ENCODE data around the gene NNAT. TPM values are rescaled to one million over a fixed set of nuclear protein-coding genes. Genes with fewer than 3 reads are reported as not detected.

NNAT gene
- total and polyA plus RNA-seq, 2 donors (not counting 1 experiment from before 2014, with no cell fraction given) = 0.74 to 0.83 TPM

GRCh38 chr20:37477041-37477440 lies 44.0 kb upstream of the NNAT start:
- TF ChIP-seq EZH2 (IDR thresholded peaks at IDR 0.05; ENCODE audit: low read length, missing control alignments) = no peak
- TF ChIP-seq CTCF (conservative IDR thresholded peaks at IDR 0.05 in 1 of 2, IDR thresholded peaks at IDR 0.05 in 1 of 2; ENCODE audit: low read depth in 1 of 2, low read length in 2 of 2) = no peak
- Histone ChIP-seq H3K27ac (ENCODE audit: insufficient read depth, low read length) (no peak overlapping the region), H3K4me3 (replicated peaks in 1 of 4; ENCODE audit: control extremely low read depth in 1 of 4, insufficient read depth in 1 of 4, low read depth in 3 of 4, low read length in 4 of 4) (no peak overlapping the region), H3K9ac (ENCODE audit: insufficient read depth, low read length) (no peak overlapping the region), H3K36me3 (ENCODE audit: control insufficient read depth, insufficient read depth, low read length) (no peaks in the 10 kb centered on the region), H3K27me3 (ENCODE audit: control insufficient read depth, insufficient read depth, low read length) (peaks cover 39% of the 10 kb centered on the region), H3K4me1 (ENCODE audit: control insufficient read depth, extremely low read depth, insufficient read depth, low read length) (no peaks in the 10 kb centered on the region), H3K9me3 (ENCODE audit: control insufficient read depth, insufficient read depth, low read depth, low read length) (no peaks in the 10 kb centered on the region), H3K79me2 (ENCODE audit: control insufficient read depth, insufficient read depth, low read length) (no peaks in the 10 kb centered on the region), H3K4me2 (ENCODE audit: extremely low read depth, insufficient read depth, low read length) (no peak overlapping the region), H4K20me1 (ENCODE audit: control insufficient read depth, extremely low read depth, insufficient read depth, low read length) (no peaks in the 10 kb centered on the region), H2AFZ (ENCODE audit: low read length) (no peak overlapping the region)
- DNase-seq (ENCODE audit: low read depth in 2 of 2) = no peak

- H3K9ac ChIP-seq (ENCODE audit: insufficient read depth, low read length) = no peak overlapping the region
- no peak overlapping the region for H3K4me3 ChIP-seq (replicated peaks in 1 of 4; ENCODE audit: control extremely low read depth in 1 of 4, insufficient read depth in 1 of 4, low read depth in 3 of 4, low read length in 4 of 4)
- no peaks in the 10 kb centered on the region for H4K20me1 ChIP-seq (ENCODE audit: control insufficient read depth, extremely low read depth, insufficient read depth, low read length)
- H3K36me3 ChIP-seq (ENCODE audit: control insufficient read depth, insufficient read depth, low read length) = no peaks in the 10 kb centered on the region
- H3K27ac ChIP-seq (ENCODE audit: insufficient read depth, low read length) = no peak overlapping the region
- H3K4me2 ChIP-seq (ENCODE audit: extremely low read depth, insufficient read depth, low read length) = no peak overlapping the region
- H3K4me1 ChIP-seq (ENCODE audit: control insufficient read depth, extremely low read depth, insufficient read depth, low read length) = no peaks in the 10 kb centered on the region
- no peaks in the 10 kb centered on the region for H3K9me3 ChIP-seq (ENCODE audit: control insufficient read depth, insufficient read depth, low read depth, low read length)
- no peak for DNase-seq (ENCODE audit: low read depth in 2 of 2)
- H2AFZ ChIP-seq (ENCODE audit: low read length) = no peak overlapping the region
- no peaks in the 10 kb centered on the region for H3K79me2 ChIP-seq (ENCODE audit: control insufficient read depth, insufficient read depth, low read length)
- TF ChIP-seq CTCF (conservative IDR thresholded peaks at IDR 0.05 in 1 of 2, IDR thresholded peaks at IDR 0.05 in 1 of 2; ENCODE audit: low read depth in 1 of 2, low read length in 2 of 2) (no peak), EZH2 (IDR thresholded peaks at IDR 0.05; ENCODE audit: low read length, missing control alignments) (no peak)
- H3K27me3 ChIP-seq (ENCODE audit: control insufficient read depth, insufficient read depth, low read length) = peaks cover 33% of the 10 kb centered on the region
Measured at GRCh38 chr20:37479266-37479665, 41.8 kb upstream of the NNAT start.

- Histone ChIP-seq H3K9me3 (ENCODE audit: control insufficient read depth, insufficient read depth, low read depth, low read length) (no peaks in the 10 kb centered on the region), H3K27me3 (ENCODE audit: control insufficient read depth, insufficient read depth, low read length) (peaks cover 31% of the 10 kb centered on the region), H3K4me1 (ENCODE audit: control insufficient read depth, extremely low read depth, insufficient read depth, low read length) (no peaks in the 10 kb centered on the region), H3K36me3 (ENCODE audit: control insufficient read depth, insufficient read depth, low read length) (no peaks in the 10 kb centered on the region), H3K27ac (ENCODE audit: insufficient read depth, low read length) (no peak overlapping the region), H3K79me2 (ENCODE audit: control insufficient read depth, insufficient read depth, low read length) (no peaks in the 10 kb centered on the region), H3K4me3 (replicated peaks in 1 of 4; ENCODE audit: control extremely low read depth in 1 of 4, insufficient read depth in 1 of 4, low read depth in 3 of 4, low read length in 4 of 4) (no peak overlapping the region), H3K9ac (ENCODE audit: insufficient read depth, low read length) (no peak overlapping the region), H4K20me1 (ENCODE audit: control insufficient read depth, extremely low read depth, insufficient read depth, low read length) (no peaks in the 10 kb centered on the region), H2AFZ (ENCODE audit: low read length) (no peak overlapping the region), H3K4me2 (ENCODE audit: extremely low read depth, insufficient read depth, low read length) (no peak overlapping the region)
- DNase-seq (ENCODE audit: low read depth in 2 of 2) = no peak
- TF ChIP-seq EZH2 (IDR thresholded peaks at IDR 0.05; ENCODE audit: low read length, missing control alignments) = no peak
- TF ChIP-seq CTCF (conservative IDR thresholded peaks at IDR 0.05 in 1 of 2, IDR thresholded peaks at IDR 0.05 in 1 of 2; ENCODE audit: low read depth in 1 of 2, low read length in 2 of 2) = no peak
Measured at GRCh38 chr20:37479925-37480691, 40.9 kb upstream of the NNAT start.

All from fibroblast of lung (primary cell).